ENCODE data around the gene NRG3.

DNA sequence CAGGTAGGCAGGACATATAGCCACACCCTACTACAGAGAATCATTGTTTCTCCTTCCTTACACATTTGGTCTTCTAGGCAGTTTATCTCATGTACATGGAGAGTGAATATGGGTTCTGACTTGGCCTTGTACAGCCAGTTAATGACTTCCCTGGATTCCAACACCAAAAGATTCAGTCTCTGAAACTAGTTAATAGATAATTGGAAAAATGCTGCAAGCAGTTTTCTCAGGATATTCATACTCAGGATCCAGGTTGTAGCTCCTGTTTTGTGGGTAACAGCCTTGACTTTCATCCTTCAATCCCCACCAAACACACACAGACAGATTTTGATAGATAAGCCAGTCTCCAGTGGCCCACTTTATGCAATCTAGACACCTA lies 690.2 kb downstream of the NRG3 start:
- TF ChIP-seq, protein P1, sequence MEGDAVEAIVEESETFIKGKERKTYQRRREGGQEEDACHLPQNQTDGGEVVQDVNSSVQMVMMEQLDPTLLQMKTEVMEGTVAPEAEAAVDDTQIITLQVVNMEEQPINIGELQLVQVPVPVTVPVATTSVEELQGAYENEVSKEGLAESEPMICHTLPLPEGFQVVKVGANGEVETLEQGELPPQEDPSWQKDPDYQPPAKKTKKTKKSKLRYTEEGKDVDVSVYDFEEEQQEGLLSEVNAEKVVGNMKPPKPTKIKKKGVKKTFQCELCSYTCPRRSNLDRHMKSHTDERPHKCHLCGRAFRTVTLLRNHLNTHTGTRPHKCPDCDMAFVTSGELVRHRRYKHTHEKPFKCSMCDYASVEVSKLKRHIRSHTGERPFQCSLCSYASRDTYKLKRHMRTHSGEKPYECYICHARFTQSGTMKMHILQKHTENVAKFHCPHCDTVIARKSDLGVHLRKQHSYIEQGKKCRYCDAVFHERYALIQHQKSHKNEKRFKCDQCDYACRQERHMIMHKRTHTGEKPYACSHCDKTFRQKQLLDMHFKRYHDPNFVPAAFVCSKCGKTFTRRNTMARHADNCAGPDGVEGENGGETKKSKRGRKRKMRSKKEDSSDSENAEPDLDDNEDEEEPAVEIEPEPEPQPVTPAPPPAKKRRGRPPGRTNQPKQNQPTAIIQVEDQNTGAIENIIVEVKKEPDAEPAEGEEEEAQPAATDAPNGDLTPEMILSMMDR (IDR thresholded peaks at IDR 0.05) = no peak
- no peak for TF ChIP-seq EZH2 (IDR thresholded peaks at IDR 0.05; ENCODE audit: borderline replicate concordance, insufficient read depth, low read depth, low read length, poor library complexity, severe bottlenecking)
